ENCODE measurements around the gene MFNG. TPM values are rescaled to one million over a fixed set of nuclear protein-coding genes. Genes with fewer than 3 reads are reported as not detected.

Gene MFNG
- total and polyA plus RNA-seq, 2 donors (not counting 1 experiment from before 2014, with no cell fraction given): 95.9 to 125 TPM

DNA sequence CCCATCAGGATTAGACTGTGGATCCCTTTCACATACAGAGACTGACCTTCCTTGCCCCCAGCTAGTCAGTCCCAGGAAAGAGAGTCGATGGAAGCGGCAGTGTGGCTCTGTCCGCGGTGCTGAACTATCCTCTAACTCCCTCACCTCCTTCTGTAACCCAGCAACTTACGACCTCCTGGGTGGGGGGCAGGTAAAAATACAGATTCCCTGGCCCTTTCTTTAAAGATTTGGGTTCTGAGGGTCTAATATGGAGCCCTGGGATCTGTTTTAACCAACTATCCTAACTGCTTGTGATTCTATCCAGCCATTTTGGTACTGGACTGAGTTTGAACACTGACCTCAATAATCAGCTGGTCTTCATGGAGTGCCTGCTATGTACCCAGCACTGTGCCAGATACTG is 23.2 kb downstream of the MFNG start:
- Mint-ChIP-seq H3K27me3 (no peaks in the 10 kb centered on the region), H3K27ac (no peak overlapping the region), H3K4me3 (no peak overlapping the region), H3K9me3 (ENCODE audit: insufficient read depth) (no peaks in the 10 kb centered on the region), H3K4me1 (peaks cover 16% of the 10 kb centered on the region)
- intact Hi-C loops (cut with micrococcal nuclease): no loop called here
- no peaks in the 10 kb centered on the region for H3K27me3 ChIP-seq (replicated peaks in 1 of 4; ENCODE audit: control extremely low read depth in 1 of 4, control insufficient read depth in 3 of 4, insufficient read depth in 4 of 4, low read length in 3 of 4)
- H4K20me1 ChIP-seq (ENCODE audit: control insufficient read depth, insufficient read depth, low read length, poor library complexity, severe bottlenecking): no peaks in the 10 kb centered on the region
- TF ChIP-seq, protein P1, sequence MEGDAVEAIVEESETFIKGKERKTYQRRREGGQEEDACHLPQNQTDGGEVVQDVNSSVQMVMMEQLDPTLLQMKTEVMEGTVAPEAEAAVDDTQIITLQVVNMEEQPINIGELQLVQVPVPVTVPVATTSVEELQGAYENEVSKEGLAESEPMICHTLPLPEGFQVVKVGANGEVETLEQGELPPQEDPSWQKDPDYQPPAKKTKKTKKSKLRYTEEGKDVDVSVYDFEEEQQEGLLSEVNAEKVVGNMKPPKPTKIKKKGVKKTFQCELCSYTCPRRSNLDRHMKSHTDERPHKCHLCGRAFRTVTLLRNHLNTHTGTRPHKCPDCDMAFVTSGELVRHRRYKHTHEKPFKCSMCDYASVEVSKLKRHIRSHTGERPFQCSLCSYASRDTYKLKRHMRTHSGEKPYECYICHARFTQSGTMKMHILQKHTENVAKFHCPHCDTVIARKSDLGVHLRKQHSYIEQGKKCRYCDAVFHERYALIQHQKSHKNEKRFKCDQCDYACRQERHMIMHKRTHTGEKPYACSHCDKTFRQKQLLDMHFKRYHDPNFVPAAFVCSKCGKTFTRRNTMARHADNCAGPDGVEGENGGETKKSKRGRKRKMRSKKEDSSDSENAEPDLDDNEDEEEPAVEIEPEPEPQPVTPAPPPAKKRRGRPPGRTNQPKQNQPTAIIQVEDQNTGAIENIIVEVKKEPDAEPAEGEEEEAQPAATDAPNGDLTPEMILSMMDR (IDR thresholded peaks at IDR 0.05): no peak
- TF ChIP-seq EZH2 (IDR thresholded peaks at IDR 0.05; ENCODE audit: borderline replicate concordance, insufficient read depth, low read depth, low read length, poor library complexity, severe bottlenecking): no peak
- H3K9ac ChIP-seq (ENCODE audit: low read length): no peak overlapping the region
- POLR2A ChIA-PET: no interaction called here
- no peaks in the 10 kb centered on the region for H3K79me2 ChIP-seq (ENCODE audit: control insufficient read depth, insufficient read depth, low read length)
- H3K36me3 ChIP-seq (replicated peaks in 1 of 2; ENCODE audit: control extremely low read depth in 1 of 2, control insufficient read depth in 1 of 2, extremely low read depth in 1 of 2, insufficient read depth in 2 of 2, low read length in 1 of 2): peaks cover 1 to 17% of the 10 kb centered on the region in 2 experiments
- no peak overlapping the region for H2AFZ ChIP-seq (ENCODE audit: insufficient read depth, low read depth, low read length, poor library complexity, severe bottlenecking)
- no peaks in the 10 kb centered on the region for H3K4me1 ChIP-seq (ENCODE audit: control insufficient read depth in 2 of 2, insufficient read depth in 2 of 2, low read length in 2 of 2)
- WGBS (ENCODE audit: insufficient coverage): no CpG with 5 or more reads among the region's 5 CpGs
- ATAC-seq (ENCODE audit: low read depth) (no peak), DNase-seq (no peak)
- CTCF ChIA-PET: interaction anchor here (1.3 to 2.0 kb wide), 2 partner anchors 10 to 201 kb away, joined by 3 to 6 read pairs; no protein-coding TSS in a partner anchor
- no peak overlapping the region for H3K4me3 ChIP-seq (ENCODE audit: control extremely low read depth in 1 of 5, extremely low read depth in 1 of 5, insufficient read depth in 1 of 5, low read depth in 2 of 5, low read length in 4 of 5)
- no peak overlapping the region for H3K27ac ChIP-seq (ENCODE audit: low read length in 2 of 2)
- no peak overlapping the region for H3K4me2 ChIP-seq (replicated peaks; ENCODE audit: low read depth, low read length, poor library complexity, severe bottlenecking)
- H3K9me3 ChIP-seq (ENCODE audit: control extremely low read depth in 1 of 3, control insufficient read depth in 2 of 3, insufficient read depth in 1 of 3, low read length in 2 of 3): no peaks in the 10 kb centered on the region

DNA sequence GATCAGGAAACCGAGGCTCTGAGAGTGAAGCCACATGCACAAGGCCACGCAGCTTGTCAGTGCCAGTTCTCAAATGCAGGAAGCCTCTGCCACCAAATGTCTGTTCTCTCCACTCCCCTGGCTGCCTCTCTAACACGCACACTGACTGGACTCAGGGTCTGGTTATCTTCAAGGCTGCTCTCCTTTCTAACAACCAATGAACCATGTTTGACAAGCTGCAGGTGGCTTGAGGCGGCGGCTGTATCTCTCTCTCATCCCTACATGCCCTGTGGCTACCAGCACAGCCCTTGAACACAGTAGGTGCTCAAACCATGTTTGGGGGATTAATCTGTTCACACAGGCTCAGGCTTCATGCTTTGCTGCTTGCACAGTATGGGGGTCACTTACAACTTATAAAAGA is 23.7 kb downstream of the MFNG start:
- Histone ChIP-seq H3K4me3 (ENCODE audit: control extremely low read depth in 1 of 5, extremely low read depth in 1 of 5, insufficient read depth in 1 of 5, low read depth in 2 of 5, low read length in 4 of 5) (no peak overlapping the region), H3K4me2 (replicated peaks; ENCODE audit: low read depth, low read length, poor library complexity, severe bottlenecking) (no peak overlapping the region), H3K36me3 (replicated peaks in 1 of 2; ENCODE audit: control extremely low read depth in 1 of 2, control insufficient read depth in 1 of 2, extremely low read depth in 1 of 2, insufficient read depth in 2 of 2, low read length in 1 of 2) (peaks cover 1 to 16% of the 10 kb centered on the region in 2 experiments), H2AFZ (ENCODE audit: insufficient read depth, low read depth, low read length, poor library complexity, severe bottlenecking) (no peak overlapping the region), H3K27ac (ENCODE audit: low read length in 2 of 2) (no peak overlapping the region), H3K9ac (ENCODE audit: low read length) (no peak overlapping the region), H4K20me1 (ENCODE audit: control insufficient read depth, insufficient read depth, low read length, poor library complexity, severe bottlenecking) (no peaks in the 10 kb centered on the region), H3K9me3 (ENCODE audit: control extremely low read depth in 1 of 3, control insufficient read depth in 2 of 3, insufficient read depth in 1 of 3, low read length in 2 of 3) (no peaks in the 10 kb centered on the region), H3K79me2 (ENCODE audit: control insufficient read depth, insufficient read depth, low read length) (no peaks in the 10 kb centered on the region), H3K27me3 (replicated peaks in 1 of 4; ENCODE audit: control extremely low read depth in 1 of 4, control insufficient read depth in 3 of 4, insufficient read depth in 4 of 4, low read length in 3 of 4) (no peaks in the 10 kb centered on the region), H3K4me1 (ENCODE audit: control insufficient read depth in 2 of 2, insufficient read depth in 2 of 2, low read length in 2 of 2) (no peaks in the 10 kb centered on the region)
- intact Hi-C loops (cut with micrococcal nuclease): no loop called here
- CTCF ChIA-PET: interaction anchor here (1.3 to 2.0 kb wide), 2 partner anchors 10 to 201 kb away, joined by 3 to 6 read pairs; no protein-coding TSS in a partner anchor
- Mint-ChIP-seq H3K4me3 (no peak overlapping the region), H3K27ac (no peak overlapping the region), H3K4me1 (peaks cover 15% of the 10 kb centered on the region), H3K9me3 (ENCODE audit: insufficient read depth) (no peaks in the 10 kb centered on the region), H3K27me3 (no peaks in the 10 kb centered on the region)
- DNase-seq (no peak), ATAC-seq (ENCODE audit: low read depth) (no peak)
- POLR2A ChIA-PET: no interaction called here
- TF ChIP-seq, protein P1 (IDR thresholded peaks at IDR 0.05): no peak
- no peak for TF ChIP-seq EZH2 (IDR thresholded peaks at IDR 0.05; ENCODE audit: borderline replicate concordance, insufficient read depth, low read depth, low read length, poor library complexity, severe bottlenecking)
- 76% methylated on average over 3 of the region's 5 CpGs for WGBS (ENCODE audit: insufficient coverage)

Data from B cell (primary cell).